NCI-H1105 treated with DMSO at 0.1 percent for 48 hours (cell line): ENCODE data around the gene BIN1.

Experiments
- DNase-seq: peaks from one replicate; lab custom pipeline; 2025; lab: John Stamatoyannopoulos, UW

The BIN1 gene

DNA sequence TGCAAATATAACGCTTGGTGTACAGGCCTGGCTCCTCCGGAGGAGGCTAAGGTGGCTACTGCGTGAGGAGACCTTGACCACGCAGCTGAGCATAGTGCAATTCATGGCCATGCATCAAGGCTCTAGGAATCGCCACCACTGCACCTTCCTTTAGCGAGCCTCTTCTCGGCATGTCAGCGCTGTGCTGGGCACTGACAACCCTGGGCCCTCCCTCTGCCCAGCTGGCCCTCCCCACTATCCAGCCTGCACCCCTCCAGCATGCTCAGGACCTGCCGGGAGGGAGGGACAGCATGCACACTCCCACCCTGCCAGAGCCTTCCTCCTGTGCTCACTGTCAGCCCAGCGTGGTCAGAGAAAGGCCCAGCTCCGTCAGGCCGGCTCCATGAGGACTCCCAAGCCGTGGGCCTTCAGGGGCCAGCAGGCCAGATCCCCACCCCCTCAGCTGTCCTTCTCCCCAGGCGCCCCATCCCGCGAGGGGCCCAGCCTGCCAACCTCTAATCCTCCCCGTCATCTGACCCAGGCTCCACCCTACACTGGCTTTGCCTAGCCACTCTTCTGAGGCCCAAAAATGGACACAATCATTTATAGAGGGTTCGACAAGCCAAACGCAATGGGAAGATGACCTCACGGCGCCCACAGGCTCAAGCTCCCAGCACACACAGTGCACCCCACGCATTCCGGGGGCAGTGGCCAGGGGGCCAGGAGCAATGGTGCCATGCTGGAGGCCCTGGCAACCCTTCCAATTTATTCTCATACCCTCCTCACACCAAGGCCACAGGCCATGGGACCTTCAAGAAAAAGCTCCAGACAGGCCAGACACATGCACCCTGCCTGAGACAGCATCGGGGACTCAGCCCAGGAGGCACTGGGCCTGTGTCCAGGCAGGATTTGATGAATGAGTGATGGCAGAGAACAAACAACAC lies 3.5 kb downstream of the BIN1 start:
- no peak for DNase-seq

DNA sequence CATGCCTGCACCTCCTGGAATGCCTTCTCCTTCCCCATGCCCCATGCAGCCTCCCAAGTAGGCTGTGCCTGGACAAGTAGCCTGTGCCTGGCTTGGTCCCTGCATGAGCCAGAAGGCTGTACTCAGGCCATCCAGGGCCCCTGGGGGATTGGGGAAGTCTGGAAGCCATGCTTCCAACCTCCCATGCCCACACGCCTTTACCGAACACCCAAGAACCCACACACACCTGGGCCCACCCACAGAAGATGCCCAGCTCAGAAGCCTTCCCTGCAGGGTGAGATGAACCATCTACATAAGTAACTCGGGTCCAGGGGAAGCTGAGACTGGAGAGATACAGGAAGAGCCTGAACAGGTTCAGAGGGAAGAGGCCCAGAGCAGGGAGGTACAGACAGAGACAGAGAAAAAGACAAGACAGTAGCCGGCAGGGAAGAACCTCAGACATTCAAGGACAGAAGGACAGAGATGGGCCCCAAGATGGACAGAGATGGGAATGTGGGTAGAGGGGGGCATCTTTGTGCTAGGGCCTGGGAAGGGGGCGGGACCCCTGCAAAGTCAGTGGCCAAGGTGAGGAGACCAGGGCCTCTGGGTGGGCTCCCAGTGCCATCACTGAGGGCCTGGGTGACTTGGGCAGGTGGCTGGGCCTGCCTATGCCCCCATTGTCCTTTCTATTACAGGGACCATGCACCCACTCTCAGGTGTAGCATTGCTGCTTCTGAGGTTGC lies 4.3 kb downstream of the BIN1 start:
- DNase-seq = no peak

DNA sequence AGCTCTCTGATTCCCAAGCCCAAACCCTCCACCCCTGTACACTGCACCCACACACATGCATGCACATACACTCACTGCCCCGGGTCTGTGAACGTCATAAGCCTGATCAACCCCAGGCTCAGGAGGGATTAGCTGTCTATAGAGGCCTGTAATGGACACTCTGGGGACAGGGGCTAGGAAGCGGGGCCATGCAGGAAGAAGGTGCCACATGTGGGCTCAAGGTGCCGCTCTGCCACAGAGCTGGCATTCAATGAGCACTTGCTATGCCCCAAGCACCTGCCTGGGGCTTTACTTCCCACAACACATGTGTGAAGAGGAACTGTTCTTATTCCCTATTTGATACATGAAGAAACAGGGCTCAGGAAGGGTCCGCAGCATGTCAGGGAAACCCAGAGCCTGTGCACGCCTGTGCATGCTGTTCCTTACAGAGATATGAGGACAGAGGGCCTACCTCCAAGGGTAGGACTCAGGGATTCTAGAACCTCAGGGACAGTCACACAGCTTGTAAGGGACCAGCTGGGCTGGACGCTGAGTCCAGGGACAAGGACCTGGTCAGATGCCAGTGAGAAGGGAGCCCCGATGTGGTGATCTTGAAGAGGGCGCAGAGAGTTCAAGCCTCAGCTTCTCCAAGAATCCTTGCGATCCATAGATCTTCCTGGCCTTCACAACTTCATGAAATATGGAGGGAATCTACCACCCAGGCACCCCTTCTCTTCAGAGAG lies 5.0 kb downstream of the BIN1 start:
- no peak for DNase-seq

DNA sequence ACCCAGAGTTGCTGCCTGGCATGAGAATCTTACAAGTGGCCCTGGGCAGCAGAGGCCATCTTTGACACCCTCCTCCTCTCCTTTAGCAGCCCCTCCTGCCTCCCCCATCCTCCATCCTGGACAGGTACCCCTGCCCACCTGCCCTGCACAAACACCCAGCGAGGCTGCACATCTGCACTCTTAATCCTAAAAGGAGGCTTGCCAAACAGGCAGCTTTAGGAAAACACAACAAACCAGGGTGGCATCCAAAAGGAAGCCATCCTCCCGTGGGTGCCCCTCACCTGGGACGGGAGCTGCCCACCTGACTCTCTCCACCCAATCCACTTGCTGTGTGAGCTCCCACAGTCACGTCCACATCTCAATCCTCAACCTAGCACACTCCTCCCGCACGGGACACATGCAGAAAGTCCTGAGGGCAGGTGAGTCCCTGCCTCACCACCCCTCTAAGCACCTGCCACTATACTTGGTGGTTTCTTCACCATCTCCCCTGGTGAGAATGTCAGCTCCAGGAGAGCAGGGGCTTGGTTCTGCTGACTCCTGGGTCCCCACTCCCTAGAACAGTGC lies 5.8 kb downstream of the BIN1 start:
- no peak for DNase-seq

DNA sequence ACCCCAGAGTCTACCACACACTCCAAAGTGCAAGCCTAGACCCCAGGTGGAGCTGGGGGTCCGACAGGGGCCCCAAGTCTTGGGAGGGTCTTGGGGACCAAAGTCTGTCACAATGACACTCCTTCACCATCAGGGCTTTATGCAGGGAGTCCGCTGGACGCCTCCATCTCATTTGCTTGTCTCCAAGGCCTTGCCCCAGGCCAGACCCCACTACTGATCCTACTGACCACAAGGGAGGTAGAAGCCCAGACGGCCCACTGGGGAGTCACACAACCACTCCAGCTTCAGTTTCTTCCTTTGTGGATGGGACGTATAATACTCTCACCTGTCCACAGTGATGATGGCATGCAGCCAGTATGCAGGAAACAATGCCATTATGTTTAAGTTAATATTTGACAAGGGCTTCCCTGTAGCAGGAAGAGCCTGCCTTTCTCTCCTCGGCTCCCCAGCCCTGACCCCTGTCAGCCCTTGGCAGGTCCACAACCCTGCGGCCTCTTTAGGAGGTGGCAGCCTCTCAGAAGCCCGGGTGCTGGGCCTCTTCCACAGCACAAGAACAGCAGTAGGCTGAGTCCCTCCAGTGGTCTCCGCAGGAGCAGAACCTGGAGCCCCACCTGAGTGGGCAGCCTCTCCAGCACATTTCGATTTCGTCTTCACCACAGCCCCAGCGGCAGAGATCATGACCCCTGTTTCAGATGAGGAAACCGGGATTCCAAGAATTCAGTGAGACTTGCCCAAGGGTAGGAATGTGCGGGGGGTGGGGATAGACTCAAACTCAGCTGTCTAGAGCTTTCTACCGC lies 6.5 kb downstream of the BIN1 start:
- DNase-seq = no peak

DNA sequence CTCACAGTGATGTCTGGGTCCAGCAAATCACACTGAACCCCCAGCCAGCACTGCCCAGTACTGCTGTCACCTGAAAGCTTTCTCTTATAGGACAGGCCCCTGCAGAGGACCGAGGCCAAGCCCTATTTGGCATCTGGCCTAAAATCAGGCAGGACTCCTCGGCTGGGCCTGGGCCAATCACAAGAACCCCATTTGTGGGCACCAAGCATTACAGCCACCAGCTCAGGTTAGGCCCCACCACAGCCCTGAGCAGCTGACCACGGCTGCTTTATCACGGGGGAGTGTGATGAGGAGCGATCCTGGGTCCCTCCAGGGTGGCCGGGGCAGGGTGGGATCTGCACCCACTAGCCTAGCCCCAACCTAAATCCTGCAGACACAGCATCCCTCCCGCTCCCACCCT lies 8.2 kb downstream of the BIN1 start:
- no peak for DNase-seq

DNA sequence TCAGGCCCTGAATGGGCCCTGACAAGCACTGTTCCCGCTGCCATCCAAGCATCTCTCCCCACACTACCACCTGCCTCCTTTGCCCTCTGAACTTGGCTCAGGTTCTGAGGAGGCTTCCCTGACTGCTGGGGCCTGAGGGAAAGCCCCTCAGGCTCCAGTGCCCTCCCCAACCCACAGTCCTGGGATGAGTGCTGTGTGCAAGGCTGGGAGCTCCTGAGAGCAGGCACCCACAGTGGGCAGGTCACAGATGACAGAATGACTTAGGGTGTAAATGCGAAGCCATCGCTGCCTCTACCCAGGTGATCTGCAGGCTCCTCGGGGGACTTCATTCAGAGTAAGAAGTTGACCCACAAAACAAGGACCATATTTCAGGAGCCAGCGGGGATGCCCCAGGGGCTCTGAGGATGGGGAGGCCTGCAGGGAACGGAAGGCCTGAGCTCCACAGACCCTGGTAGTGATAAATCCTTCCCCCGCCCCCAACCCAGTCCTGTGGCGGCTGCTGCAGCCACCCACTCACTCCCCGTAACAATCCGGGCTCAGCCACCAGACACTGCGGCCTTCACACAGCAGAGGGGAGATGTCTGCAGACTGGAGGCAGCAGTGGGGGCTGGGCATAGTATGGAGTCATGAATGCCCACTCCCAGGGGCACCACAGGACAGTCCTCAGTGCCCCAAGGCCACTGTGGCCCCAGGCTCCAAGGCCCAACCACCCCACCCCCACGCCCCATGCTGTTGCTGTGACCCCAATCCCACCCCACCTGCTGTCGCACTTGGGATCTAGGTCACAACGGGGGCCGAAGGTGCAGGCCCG lies 8.9 kb downstream of the BIN1 start:
- no peak for DNase-seq

DNA sequence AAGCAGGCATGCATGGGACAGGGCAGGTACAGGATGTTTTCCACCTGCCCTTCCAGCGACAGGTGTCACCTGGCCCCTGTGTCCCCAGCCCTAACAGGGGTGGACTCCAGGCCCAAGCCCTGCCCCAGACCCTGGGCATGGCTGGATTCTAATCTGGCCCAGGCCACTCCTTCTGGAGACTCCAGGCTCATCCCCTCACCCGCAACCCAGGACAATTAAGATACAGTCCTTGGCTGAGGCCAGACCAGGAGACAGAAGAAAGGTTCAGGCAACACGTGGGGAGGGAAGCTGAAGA lies 9.5 kb downstream of the BIN1 start:
- no peak for DNase-seq

DNA sequence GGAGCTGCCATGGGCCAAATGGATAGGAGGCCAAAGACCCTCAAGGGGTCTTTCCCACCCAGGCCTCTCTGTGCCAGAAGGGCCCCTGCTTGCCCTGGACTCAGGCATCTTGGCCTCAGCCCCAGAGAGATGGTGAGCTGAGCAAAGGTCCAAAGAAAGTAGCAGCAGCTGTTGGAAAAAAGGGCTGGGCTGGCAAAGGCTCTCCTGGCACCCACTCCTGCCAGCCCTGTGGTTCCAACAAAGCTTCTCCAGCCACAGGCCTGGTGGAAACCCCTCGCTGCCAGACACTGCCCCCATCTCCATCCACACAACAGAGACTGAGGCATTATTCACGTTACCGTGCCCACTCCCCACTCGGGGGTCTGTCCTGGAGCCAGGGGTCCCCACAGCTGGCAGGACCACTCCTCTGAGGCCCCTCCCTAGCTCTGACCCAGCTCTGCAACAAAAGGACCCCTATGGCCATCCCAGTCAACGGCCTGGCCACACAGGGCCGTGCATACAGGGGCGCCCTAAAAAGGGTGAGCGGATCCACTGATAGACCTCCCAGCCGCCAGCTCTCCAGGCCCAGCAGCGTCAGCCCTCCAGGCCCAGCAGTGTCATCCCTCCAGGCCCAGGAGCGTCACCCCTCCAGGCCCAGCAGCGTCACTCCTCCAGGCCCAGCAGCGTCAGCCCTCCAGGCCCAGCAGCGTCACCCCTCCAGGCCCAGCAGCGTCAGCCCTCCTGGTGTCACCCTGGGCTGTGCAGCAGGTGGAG lies 10.1 kb downstream of the BIN1 start:
- no peak for DNase-seq

DNA sequence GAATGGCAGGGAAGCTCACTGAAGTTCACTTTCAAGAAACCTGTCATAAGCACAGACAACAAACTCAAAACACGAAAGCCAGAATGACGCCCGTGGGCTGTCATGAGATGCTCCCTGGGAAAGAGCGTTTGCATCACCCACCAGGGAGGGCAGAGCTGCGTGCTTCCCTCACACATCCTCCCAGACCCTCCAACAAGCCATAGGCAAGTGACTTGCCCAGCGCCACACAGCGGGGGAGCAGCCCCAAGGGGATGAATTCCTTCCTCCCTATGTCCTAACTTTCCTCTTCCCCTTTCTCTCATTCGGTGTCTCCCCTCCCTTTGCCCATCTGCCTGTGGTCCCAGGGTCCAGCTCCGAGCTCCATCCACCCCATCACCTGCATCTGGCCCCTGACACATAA lies 10.7 kb downstream of the BIN1 start:
- no peak for DNase-seq

DNA sequence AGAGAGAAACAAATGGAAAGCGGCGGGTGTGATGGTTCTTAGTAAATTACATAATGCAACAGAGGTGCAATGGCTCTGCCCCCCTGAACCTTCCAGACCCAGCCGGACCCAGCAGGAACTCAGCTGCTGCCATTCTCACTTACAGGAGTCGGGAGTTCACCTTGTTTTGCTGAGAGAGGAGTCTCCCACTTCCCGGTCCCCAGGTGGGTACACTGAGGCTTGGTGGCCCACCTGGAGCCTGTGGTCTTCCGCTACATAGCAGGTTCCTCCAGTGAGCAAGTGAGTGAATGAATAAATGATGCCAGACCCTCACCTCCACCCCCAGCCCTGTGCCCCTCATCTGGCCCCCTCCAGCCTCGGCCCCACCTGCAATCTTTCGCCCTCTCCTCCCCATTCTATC lies 11.2 kb downstream of the BIN1 start:
- no peak for DNase-seq

DNA sequence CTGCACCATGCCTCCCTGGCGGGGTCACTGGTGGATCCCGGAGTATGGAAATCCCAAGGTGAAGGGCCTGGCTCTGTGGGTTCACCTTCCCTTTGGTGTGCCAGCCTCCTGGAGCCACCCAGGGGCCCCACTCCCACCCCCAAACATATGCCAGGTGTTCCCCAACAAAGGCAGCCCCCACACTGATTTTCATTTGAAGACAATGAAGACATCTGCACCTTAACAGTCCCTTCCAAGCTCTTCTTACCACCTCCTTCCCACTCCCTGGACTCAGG lies 11.7 kb downstream of the BIN1 start:
- DNase-seq = no peak

DNA sequence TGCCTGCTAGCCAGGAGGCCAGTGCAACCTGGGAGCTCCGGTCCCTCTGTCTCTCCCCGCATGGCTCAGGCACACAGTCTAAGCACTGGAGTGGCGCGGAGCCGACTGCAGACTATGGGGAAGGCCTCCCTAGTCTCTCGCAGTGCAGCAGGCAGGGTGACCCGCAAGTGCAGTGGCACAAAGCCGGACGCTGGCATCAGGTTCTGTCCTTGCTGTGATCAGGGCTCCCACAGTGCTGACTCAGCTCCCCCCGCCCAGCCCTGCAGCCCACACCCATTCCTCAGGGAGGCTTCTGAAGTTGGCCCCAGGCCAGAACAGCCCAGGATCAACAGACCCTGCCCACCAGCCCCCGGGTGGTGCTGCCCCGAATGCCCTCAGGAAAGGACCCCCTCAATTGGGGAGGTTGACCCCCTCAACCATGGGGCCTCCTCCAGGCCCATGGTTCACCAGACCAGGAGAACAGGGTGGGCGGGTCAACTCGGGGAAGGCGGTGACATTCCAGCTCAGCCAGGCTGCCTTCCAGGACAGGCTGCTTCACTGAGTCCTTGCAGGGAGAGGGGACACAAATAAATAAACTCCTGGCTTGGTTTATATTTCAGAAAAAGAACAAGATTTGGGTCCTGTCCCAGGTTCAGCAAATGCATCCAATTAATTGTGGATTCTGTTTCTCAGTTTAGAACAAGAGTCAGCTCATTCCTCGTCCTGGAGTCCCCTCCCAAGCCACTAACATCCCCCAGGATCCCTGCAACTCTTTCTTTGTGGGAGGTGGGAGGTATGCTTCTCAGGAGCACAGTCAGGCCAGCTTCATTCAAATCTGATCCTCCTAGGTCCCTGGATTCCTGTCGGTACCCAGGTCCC lies 12.2 kb downstream of the BIN1 start:
- DNase-seq = no peak

DNA sequence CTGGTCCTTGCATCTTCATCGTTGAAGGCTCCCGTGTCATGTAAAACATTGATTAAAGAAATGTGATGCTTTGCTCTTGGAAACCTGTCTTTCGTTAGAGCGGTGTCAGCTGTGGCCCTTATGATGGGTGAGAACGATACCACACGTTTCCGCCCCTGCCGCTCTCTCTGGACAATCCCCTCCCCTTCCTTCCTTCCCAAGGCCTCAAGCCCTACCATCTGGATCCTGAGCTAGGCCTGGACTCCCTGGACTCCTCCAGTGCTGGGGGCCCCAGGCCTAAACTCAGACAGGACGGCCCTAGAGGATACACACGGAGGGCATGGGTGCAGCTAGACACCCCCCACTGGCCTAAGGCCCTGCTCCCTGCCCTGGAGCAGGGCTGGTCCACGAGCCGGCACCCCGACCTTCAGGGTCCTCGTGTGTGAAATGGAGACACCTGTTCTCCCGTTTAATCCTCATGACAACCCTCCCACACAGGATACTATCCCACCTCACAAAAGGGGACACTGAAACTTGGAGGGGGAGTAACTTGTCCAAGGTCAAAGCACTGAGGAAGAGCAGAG lies 13.2 kb downstream of the BIN1 start:
- no peak for DNase-seq

DNA sequence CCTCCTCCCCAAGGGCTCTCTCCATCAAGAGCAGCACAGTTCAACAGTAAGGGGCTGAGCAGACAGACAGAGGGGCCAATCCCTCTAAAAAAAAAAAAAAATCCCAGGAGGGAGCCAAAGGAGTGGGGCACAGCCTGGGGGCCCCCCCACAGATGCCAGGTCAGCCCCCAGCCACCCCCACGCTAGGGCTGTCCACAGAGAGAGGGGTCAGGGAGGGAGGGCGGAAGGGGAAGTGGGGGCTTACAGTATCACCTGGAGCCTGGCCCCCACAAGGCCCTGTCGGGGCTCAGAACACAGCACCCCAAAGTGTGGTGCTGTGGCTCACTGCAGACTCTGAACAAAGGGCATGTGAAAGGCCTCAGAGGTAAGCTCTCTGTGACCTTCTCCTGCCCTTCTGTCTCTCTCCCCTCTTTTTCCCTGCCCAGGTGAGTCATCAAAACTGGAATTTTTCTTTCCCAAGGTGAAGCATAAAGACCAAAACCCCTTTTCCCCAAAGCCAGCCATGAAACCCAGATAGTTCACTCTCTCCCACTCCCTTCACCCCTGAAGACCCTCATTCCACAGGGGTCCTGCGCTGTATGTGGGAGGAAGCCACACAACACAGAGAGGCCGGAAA lies 13.9 kb downstream of the BIN1 start:
- no peak for DNase-seq

DNA sequence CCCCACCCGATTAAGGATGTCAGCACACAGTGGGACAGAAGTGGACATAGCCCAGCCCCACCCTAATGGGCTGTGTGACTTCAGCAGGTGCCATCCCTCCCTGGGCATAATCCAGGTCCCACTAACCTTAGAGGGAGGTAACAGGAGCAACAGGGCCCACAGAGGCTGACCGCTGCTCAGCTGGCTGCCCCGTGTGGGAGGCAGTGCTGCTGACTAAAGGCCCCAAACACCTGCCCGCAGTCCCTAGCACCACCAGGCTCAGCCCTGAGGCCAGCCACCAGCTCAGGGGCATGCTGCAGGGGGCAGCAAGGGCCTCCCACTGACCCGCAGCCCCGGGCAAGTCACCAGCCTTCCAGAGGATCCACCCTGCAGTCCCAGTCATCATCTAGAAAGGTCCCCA lies 14.6 kb downstream of the BIN1 start:
- DNase-seq = no peak

DNA sequence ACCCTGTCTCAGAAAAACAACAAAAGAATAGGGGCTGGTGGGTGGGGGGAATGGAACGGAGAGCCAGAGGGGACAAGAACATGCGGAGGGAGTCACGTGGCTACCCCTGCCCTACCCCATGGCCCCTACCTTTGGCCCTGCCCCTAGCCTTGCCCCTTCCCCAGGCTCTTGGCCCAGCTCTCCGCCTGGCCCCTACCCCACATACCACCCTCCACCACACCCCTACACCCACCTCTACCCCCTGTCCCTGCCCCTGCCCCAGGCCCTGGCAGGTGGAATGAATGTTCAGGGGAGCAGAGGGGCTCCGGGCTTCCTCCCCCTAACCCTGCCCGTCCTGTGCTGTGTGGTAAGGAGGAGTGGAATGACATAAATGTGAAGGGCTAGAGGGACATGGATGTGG lies 15.1 kb downstream of the BIN1 start:
- DNase-seq = no peak

DNA sequence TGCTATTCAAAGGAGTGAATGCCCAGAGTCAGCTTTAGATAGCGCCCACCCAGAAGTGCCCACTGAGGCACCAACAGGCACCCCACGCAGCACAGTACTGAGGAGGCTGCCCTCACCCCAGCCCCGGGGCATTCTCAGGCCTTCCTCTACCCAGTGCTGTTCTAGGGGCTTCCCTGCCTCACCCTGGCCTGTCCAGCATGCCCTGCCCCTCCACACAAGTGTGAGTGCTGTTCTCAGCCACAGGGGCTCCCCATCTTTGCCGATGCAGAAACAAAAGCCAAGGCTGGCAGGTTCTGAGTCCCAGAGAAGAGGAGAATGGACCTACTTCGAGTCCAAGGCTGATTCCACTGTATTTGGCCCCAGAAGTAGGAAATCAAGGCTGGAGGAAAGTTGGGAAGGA lies 15.8 kb downstream of the BIN1 start:
- DNase-seq = no peak
